ENCODE data around the gene TLCD1.

TLCD1 gene

GRCh38 chr17:28675490-28675889, 50.5 kb downstream of the TLCD1 start:
- no peak for DNase-seq
